PC-3 (cell line): Measurements from ENCODE around the gene DDX42. TPM values are rescaled to one million over a fixed set of nuclear protein-coding genes. Genes with fewer than 3 reads are reported as not detected.

ENCODE experiments used
- ATAC-seq: fragments of 200-7000 bp; cut with Tn5 transposase; 2 replicates; pipeline ENCODE4 v1.9.1; 2020; ENCODE audit warnings: mild to moderate bottlenecking, moderate library complexity
- BruUV-seq: library from RNA; stranded (reverse); fragments of 400-500 nt; replicated peaks from 2 replicates; lab custom pipeline; 2021; lab: Mats Ljungman, UMichigan
- CTCF ChIA-PET: fragments of 300-600 bp; sonication (Branson Sonifier 250); formaldehyde crosslinking; loops from one replicate; lab custom pipeline; 2022; ENCODE audit warnings: antibody characterized with exemption; lab: Charles Lee
- POLR2A ChIA-PET: fragments of 300-600 bp; sonication (Branson Sonifier 250); formaldehyde crosslinking; loops from one replicate; lab custom pipeline; 2022; ENCODE audit warnings: antibody characterized with exemption; ENCODE audit not compliant: unreplicated experiment; lab: Charles Lee
- DNase-seq: peaks from one replicate; pipeline ENCODE4 v3.0.0-alpha.2; 2015
- H2AFZ ChIP-seq: fragments of 300-600 bp; sonication (generic); 2 replicates; pipeline ENCODE4 v1.6.0; 2016; ENCODE audit warnings: antibody characterized with exemption, low read length
- H3F3A ChIP-seq: fragments of 300-600 bp; sonication (generic); one replicate; pipeline ENCODE4 v1.6.0; 2017; ENCODE audit warnings: antibody characterized with exemption, low read length, control low read depth, mild to moderate bottlenecking; ENCODE audit not compliant: unreplicated experiment
- H3K27ac ChIP-seq: fragments of 300-600 bp; sonication (generic); 2 replicates; pipeline ENCODE4 v1.5.1; 2016; ENCODE audit warnings: mild to moderate bottlenecking, low read length
- H3K27me3 ChIP-seq: fragments of 300-600 bp; sonication (generic); 2 replicates; pipeline ENCODE4 v1.6.1; 2016; ENCODE audit warnings: low read length, mixed read lengths
- H3K36me3 ChIP-seq: fragments of 300-600 bp; sonication (generic); 2 replicates; pipeline ENCODE4 v1.6.1; 2016; ENCODE audit warnings: low read depth, mixed run types, low read length, mixed read lengths
- H3K4me1 ChIP-seq: fragments of 300-600 bp; sonication (generic); 2 replicates; pipeline ENCODE4 v1.5.1; 2016; ENCODE audit warnings: low read length; ENCODE audit not compliant: insufficient read depth
- H3K4me2 ChIP-seq: fragments of 300-600 bp; sonication (generic); 2 replicates; pipeline ENCODE4 v1.6.0; 2016; ENCODE audit warnings: low read length
- H3K4me3 ChIP-seq: fragments of 300-600 bp; sonication (generic); 2 replicates; pipeline ENCODE4 v1.5.1; 2016; ENCODE audit warnings: mild to moderate bottlenecking, low read length, mixed read lengths
- H3K79me2 ChIP-seq: fragments of 300-600 bp; sonication (generic); 2 replicates; pipeline ENCODE4 v1.6.1; 2017; ENCODE audit warnings: low read length, mixed read lengths
- H3K9ac ChIP-seq: fragments of 300-600 bp; sonication (generic); 2 replicates; pipeline ENCODE4 v1.6.0; 2016; ENCODE audit warnings: mild to moderate bottlenecking, low read length
- H3K9me2 ChIP-seq: fragments of 300-600 bp; sonication (generic); replicated peaks from 2 replicates; pipeline ENCODE4 v1.6.1; 2016; ENCODE audit warnings: mixed run types, low read length, mixed read lengths
- H3K9me3 ChIP-seq: fragments of 300-600 bp; sonication (generic); 2 replicates; pipeline ENCODE4 v1.6.1; 2016; ENCODE audit warnings: low read length, mixed read lengths
- H4K20me1 ChIP-seq: fragments of 300-600 bp; sonication (generic); 2 replicates; pipeline ENCODE4 v1.6.1; 2016; ENCODE audit warnings: low read length, mixed read lengths
- EZH2 ChIP-seq: fragments of 300-600 bp; sonication (generic); IDR thresholded peaks from one replicate; pipeline ENCODE4 v1.6.1; 2017; ENCODE audit warnings: antibody characterized with exemption, mild to moderate bottlenecking, low read length; ENCODE audit not compliant: unreplicated experiment
- EZH2phosphoT487 ChIP-seq: fragments of 300-600 bp; sonication (generic); IDR thresholded peaks from 2 replicates; pipeline ENCODE4 v1.6.1; 2018; ENCODE audit warnings: mild to moderate bottlenecking, antibody characterized with exemption, low read length, borderline replicate concordance
- intact Hi-C: fragments of 100-400 bp; cut with micrococcal nuclease; formaldehyde crosslinking; loops from 2 replicates; pipeline ENCODE4 v1.9.0; 2023
- total RNA-seq: library from RNA; depleted of rRNA; stranded (reverse); fragments of >200 nt; gene quantifications from 2 replicates; pipeline ENCODE4 v1.2.3, GENCODE V29; 2014
- TF ChIP-seq, protein P1 (sequence below): fragments of 300-600 bp; sonication (generic); conservative IDR thresholded peaks from 2 replicates; pipeline ENCODE4 v1.5.1; 2017; ENCODE audit warnings: antibody characterized with exemption, low read depth, mild to moderate bottlenecking, low read length

Gene DDX42
- total RNA-seq, 1 experiment from 2014 or later: 72.4 TPM

DNA sequence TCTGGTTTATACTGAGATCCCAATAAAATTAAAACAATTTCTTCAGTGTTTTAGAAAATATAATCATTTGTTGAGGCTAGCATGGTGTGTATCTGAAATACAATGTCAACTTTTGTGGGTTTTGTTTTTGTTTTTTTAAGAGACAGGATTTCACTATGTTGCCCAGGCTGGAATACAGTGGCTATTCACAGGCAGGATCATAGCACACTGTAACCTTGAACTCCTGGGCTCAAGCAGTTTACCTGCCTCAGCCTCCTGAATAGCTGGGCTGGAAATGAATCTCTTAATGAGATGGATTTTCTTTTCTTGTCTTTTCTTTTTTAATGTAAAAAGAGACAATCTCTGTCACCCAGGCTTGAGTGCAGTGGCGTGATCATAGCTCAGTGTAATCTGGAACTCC is 12.1 kb downstream of the DDX42 start:
- Histone ChIP-seq H2AFZ (no peak overlapping the region), H4K20me1 (peaks cover 47% of the 10 kb centered on the region), H3K4me2 (peak overlapping the region; percentile 11; the same call in 1 of the 2 replicates), H3K9ac (no peak overlapping the region), H3K4me3 (no peak overlapping the region), H3F3A (no peaks in the 10 kb centered on the region), H3K27me3 (no peaks in the 10 kb centered on the region), H3K27ac (peak overlapping the region; percentile 49), H3K36me3 (peaks cover 53% of the 10 kb centered on the region), H3K9me2 (no peaks in the 10 kb centered on the region), H3K79me2 (peaks cover 96% of the 10 kb centered on the region), H3K9me3 (no peaks in the 10 kb centered on the region), H3K4me1 (peaks cover 54% of the 10 kb centered on the region)
- CTCF ChIA-PET: no interaction called here
- no peak for TF ChIP-seq EZH2phosphoT487
- TF ChIP-seq, protein P1, sequence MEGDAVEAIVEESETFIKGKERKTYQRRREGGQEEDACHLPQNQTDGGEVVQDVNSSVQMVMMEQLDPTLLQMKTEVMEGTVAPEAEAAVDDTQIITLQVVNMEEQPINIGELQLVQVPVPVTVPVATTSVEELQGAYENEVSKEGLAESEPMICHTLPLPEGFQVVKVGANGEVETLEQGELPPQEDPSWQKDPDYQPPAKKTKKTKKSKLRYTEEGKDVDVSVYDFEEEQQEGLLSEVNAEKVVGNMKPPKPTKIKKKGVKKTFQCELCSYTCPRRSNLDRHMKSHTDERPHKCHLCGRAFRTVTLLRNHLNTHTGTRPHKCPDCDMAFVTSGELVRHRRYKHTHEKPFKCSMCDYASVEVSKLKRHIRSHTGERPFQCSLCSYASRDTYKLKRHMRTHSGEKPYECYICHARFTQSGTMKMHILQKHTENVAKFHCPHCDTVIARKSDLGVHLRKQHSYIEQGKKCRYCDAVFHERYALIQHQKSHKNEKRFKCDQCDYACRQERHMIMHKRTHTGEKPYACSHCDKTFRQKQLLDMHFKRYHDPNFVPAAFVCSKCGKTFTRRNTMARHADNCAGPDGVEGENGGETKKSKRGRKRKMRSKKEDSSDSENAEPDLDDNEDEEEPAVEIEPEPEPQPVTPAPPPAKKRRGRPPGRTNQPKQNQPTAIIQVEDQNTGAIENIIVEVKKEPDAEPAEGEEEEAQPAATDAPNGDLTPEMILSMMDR: no peak
- TF ChIP-seq EZH2: no peak
- intact Hi-C loops: no loop called here
- ATAC-seq: no peak
- BruUV-seq: no TSS peak
- no peak for DNase-seq
- POLR2A ChIA-PET: no interaction called here

DNA sequence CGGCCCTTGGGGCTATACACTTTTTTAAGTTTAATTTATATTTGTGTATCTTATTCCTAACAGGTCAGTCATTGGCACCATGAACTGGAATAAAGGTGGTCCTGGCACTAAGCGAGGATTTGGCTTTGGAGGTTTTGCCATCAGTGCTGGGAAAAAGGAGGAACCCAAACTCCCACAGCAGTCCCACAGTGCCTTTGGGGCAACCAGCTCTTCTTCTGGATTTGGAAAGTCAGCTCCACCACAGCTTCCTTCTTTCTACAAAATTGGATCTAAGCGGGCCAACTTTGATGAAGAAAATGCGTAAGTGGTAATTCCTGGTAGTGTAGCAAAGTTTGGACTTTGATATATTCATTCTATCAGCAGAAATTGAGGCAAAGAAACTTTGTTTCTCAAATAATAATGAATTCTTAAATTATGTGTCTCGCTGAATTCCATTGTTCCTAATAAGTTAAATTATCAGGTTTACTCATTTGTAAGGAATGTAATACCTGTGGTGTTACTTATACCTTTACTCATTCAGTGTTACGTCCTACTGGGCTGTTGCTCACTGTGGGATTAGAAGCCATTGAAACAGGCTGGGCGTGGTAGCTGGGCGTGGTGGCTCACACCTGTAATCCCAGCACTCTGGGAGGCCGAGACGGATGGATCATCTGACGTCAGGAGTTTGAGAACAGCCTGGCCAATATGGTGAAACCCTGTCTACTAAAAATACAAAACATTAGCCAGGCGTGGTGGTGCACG is 13.2 kb downstream of the DDX42 start:
- Histone ChIP-seq H3K4me1 (peaks cover 49% of the 10 kb centered on the region), H3K27me3 (no peaks in the 10 kb centered on the region), H3K36me3 (peaks cover 58% of the 10 kb centered on the region), H3K79me2 (peaks cover 90% of the 10 kb centered on the region), H3K9me3 (no peaks in the 10 kb centered on the region), H3K4me3 (no peak overlapping the region), H4K20me1 (peaks cover 39% of the 10 kb centered on the region), H3F3A (no peaks in the 10 kb centered on the region), H2AFZ (no peak overlapping the region), H3K4me2 (no peak overlapping the region), H3K9me2 (no peaks in the 10 kb centered on the region), H3K27ac (peak overlapping the region; percentile 15), H3K9ac (no peak overlapping the region)
- ChIA-PET CTCF (no interaction called here), POLR2A (interaction anchor here (0.6 kb wide), 1 partner anchor 55 kb away, joined by 3 read pairs; no protein-coding TSS in a partner anchor)
- no TSS peak for BruUV-seq
- ATAC-seq (no peak), DNase-seq (peak; percentile 46)
- TF ChIP-seq EZH2phosphoT487: no peak
- TF ChIP-seq, protein P1: no peak
- no peak for TF ChIP-seq EZH2
- intact Hi-C loops: no loop called here

GRCh38 chr17:63790057-63790456 is 16.1 kb downstream of the DDX42 start:
- no peaks in the 10 kb centered on the region for H3K27me3 ChIP-seq
- no peaks in the 10 kb centered on the region for H3K9me3 ChIP-seq
- H3K4me3 ChIP-seq: no peak overlapping the region
- intact Hi-C loops: no loop called here
- H3K27ac ChIP-seq: no peak overlapping the region
- H3K36me3 ChIP-seq: peaks cover 66% of the 10 kb centered on the region
- no peak overlapping the region for H3K9ac ChIP-seq
- H3K9me2 ChIP-seq: no peaks in the 10 kb centered on the region
- BruUV-seq: no TSS peak
- POLR2A ChIA-PET: no interaction called here
- peaks cover 20% of the 10 kb centered on the region for H3K4me1 ChIP-seq
- ATAC-seq (no peak), DNase-seq (no peak)
- peaks cover 78% of the 10 kb centered on the region for H3K79me2 ChIP-seq
- no peak overlapping the region for H3K4me2 ChIP-seq
- H4K20me1 ChIP-seq: peaks cover 14% of the 10 kb centered on the region
- H2AFZ ChIP-seq: no peak overlapping the region
- TF ChIP-seq, protein P1: no peak
- no peak for TF ChIP-seq EZH2phosphoT487
- TF ChIP-seq EZH2: no peak
- no peaks in the 10 kb centered on the region for H3F3A ChIP-seq
- CTCF ChIA-PET: no interaction called here
